ENCODE data around the gene ZNF28. TPM values are rescaled to one million over a fixed set of nuclear protein-coding genes. Genes with fewer than 3 reads are reported as not detected.
"Not testable (repeated sequence)": the region's sequence is repeated elsewhere in the genome, so short reads cannot be mapped to it uniquely, and the experiment has no call there.

Gene ZNF28
- total RNA-seq, 2 experiments from 2014 or later, result 15.7 to 17.9 TPM

DNA sequence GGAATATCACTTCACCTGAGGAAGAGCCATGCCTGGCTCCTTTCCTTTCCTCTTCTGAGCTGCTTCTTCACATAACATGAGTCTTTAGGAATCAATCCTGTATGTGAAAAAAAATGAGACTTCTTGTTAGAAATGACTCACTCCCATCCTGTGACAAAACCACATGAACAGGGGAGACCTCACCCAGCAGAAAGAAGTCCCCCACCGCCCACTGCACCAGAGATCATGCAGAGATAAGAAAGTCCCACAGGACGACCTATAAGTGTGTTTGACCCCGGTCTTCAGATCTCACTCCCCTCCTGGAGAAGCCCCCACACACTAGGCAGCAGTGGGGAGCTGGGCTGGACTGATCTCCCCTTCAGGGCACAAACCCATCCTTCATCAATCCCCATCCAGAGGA is 42.6 kb downstream of the ZNF28 start:
- intact Hi-C loops (cut with micrococcal nuclease; ENCODE audit: unreplicated experiment), result no loop called here
- ChIA-PET CTCF (ENCODE audit: unreplicated experiment) (no interaction called here), POLR2A (no interaction called here)
- no peak for DNase-seq (ENCODE audit: low spot score)
- BruUV-seq (replicated peaks), result no TSS peak
- no peak overlapping the region for H3K4me2 ChIP-seq (ENCODE audit: low read length)
- H3K9me2 ChIP-seq (ENCODE audit: insufficient read depth, low read length), result no peaks in the 10 kb centered on the region
- TF ChIP-seq CTCF (conservative IDR thresholded peaks at IDR 0.05; ENCODE audit: low read length) (no peak), EZH2phosphoT487 (IDR thresholded peaks at IDR 0.05; ENCODE audit: borderline replicate concordance, low read depth, low read length) (no peak)
- no peaks in the 10 kb centered on the region for H3K36me3 ChIP-seq (ENCODE audit: insufficient read depth, low read length)
- no peaks in the 10 kb centered on the region for H3K4me1 ChIP-seq (ENCODE audit: insufficient read depth, low read length, poor library complexity, severe bottlenecking)
- no peaks in the 10 kb centered on the region for H3K79me2 ChIP-seq (ENCODE audit: insufficient read depth, low read depth, low read length)
- no peak overlapping the region for H2AFZ ChIP-seq (ENCODE audit: low read length)
- no peak overlapping the region for H3K27ac ChIP-seq (ENCODE audit: low read depth, low read length, poor library complexity, severe bottlenecking)
- H3K9me3 ChIP-seq (ENCODE audit: low read length), result no peaks in the 10 kb centered on the region
- H3K4me3 ChIP-seq (ENCODE audit: low read depth, low read length, poor library complexity, severe bottlenecking), result no peak overlapping the region
- H4K20me1 ChIP-seq (ENCODE audit: insufficient read depth, low read length), result no peaks in the 10 kb centered on the region

- BruUV-seq (replicated peaks); H3K36me3 ChIP-seq (ENCODE audit: insufficient read depth, low read length); H3K4me3 ChIP-seq (ENCODE audit: low read depth, low read length, poor library complexity, severe bottlenecking); H2AFZ ChIP-seq (ENCODE audit: low read length); H4K20me1 ChIP-seq (ENCODE audit: insufficient read depth, low read length); H3K9me3 ChIP-seq (ENCODE audit: low read length); H3K79me2 ChIP-seq (ENCODE audit: insufficient read depth, low read depth, low read length); intact Hi-C loops (cut with micrococcal nuclease; ENCODE audit: unreplicated experiment); DNase-seq (ENCODE audit: low spot score); H3K4me2 ChIP-seq (ENCODE audit: low read length); POLR2A ChIA-PET; H3K27ac ChIP-seq (ENCODE audit: low read depth, low read length, poor library complexity, severe bottlenecking); H3K4me1 ChIP-seq (ENCODE audit: insufficient read depth, low read length, poor library complexity, severe bottlenecking); CTCF ChIA-PET (ENCODE audit: unreplicated experiment); H3K9me2 ChIP-seq (ENCODE audit: insufficient read depth, low read length): not testable (repeated sequence)
Observed at GRCh38 chr19:52756447-52756846, 65.0 kb downstream of the ZNF28 start.

DNA sequence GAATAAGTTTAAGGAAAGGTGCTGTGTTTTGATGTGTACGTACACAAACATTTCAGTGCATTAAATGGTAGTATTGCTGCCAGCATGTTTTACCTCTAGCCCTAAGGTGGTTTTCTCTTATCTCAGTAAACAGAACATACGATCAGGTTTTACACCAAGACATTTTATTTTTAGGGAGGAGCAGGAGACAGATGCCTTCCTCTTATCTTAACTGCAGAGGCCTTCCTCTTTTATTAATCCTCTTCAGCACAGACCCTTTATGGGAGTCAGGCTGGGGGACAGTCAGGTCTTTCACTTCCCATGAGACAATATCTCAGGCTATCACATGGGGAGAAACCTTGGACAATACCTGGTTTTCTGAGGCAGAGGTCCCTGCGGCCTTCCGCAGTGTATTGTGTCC is 71.7 kb downstream of the ZNF28 start:
- no TSS peak for BruUV-seq (replicated peaks)
- Histone ChIP-seq H4K20me1 (ENCODE audit: insufficient read depth, low read length) (no peaks in the 10 kb centered on the region), H2AFZ (ENCODE audit: low read length) (no peak overlapping the region), H3K79me2 (ENCODE audit: insufficient read depth, low read depth, low read length) (no peaks in the 10 kb centered on the region), H3K27ac (ENCODE audit: low read depth, low read length, poor library complexity, severe bottlenecking) (no peak overlapping the region), H3K9me2 (ENCODE audit: insufficient read depth, low read length) (no peaks in the 10 kb centered on the region), H3K4me3 (ENCODE audit: low read depth, low read length, poor library complexity, severe bottlenecking) (no peak overlapping the region), H3K4me1 (ENCODE audit: insufficient read depth, low read length, poor library complexity, severe bottlenecking) (no peaks in the 10 kb centered on the region), H3K9me3 (ENCODE audit: low read length) (no peaks in the 10 kb centered on the region), H3K4me2 (ENCODE audit: low read length) (no peak overlapping the region), H3K36me3 (ENCODE audit: insufficient read depth, low read length) (no peaks in the 10 kb centered on the region)
- CTCF ChIA-PET (ENCODE audit: unreplicated experiment), result no interaction called here
- intact Hi-C loops (cut with micrococcal nuclease; ENCODE audit: unreplicated experiment), result loop anchor here (10.0 kb wide), 1 partner anchor 505 kb away; no protein-coding TSS in a partner anchor
- DNase-seq (ENCODE audit: low spot score), result no peak
- TF ChIP-seq EZH2phosphoT487 (IDR thresholded peaks at IDR 0.05; ENCODE audit: borderline replicate concordance, low read depth, low read length) (no peak), CTCF (conservative IDR thresholded peaks at IDR 0.05; ENCODE audit: low read length) (no peak)
- POLR2A ChIA-PET, result no interaction called here

Data from OCI-LY7 (cell line).